GM12878 (cell line): ENCODE results near the gene CD8B. TPM values are rescaled to one million over a fixed set of nuclear protein-coding genes. Genes with fewer than 3 reads are reported as not detected.

ENCODE experiments used
- CEBPZ ChIP-seq: fragments of 150-350 bp; IDR thresholded peaks from 2 replicates; pipeline ENCODE4 v1.6.1; 2016; ENCODE audit warnings: low read depth, low read length
- CHD1 ChIP-seq: IDR thresholded peaks from 2 replicates; pipeline ENCODE4 v1.6.1; 2012; ENCODE audit warnings: low read depth, low read length, improper control_type of control experiment
- CTCF ChIP-seq, 3 experiments: IDR thresholded peaks in 2 of 3; conservative IDR thresholded peaks in 1 of 3; 2 replicates each; pipeline ENCODE4 v1.5.1; 2011; ENCODE audit warnings: low read depth in 3 of 3, low read length in 3 of 3, mild to moderate bottlenecking in 3 of 3, control low read depth in 2 of 3, moderate library complexity in 2 of 3, inconsistent platforms in 1 of 3, mixed read lengths in 1 of 3; ENCODE audit not compliant: control insufficient read depth in 2 of 3, insufficient read depth in 1 of 3; ENCODE audit errors: extremely low read depth in 1 of 3
- E4F1 ChIP-seq: fragments of 450-650 bp; IDR thresholded peaks from 2 replicates; pipeline ENCODE4 v1.6.1; 2018; ENCODE audit warnings: borderline replicate concordance, mild to moderate bottlenecking; ENCODE audit not compliant: partially characterized antibody
- ESRRA ChIP-seq: IDR thresholded peaks from 2 replicates; pipeline ENCODE4 v1.6.1; 2012; ENCODE audit warnings: mild to moderate bottlenecking, low read length, improper control_type of control experiment
- HCFC1 ChIP-seq: fragments of 150-350 bp; IDR thresholded peaks from 2 replicates; pipeline ENCODE4 v1.6.1; 2014; ENCODE audit warnings: low read length
- KDM1A ChIP-seq: fragments of 200-600 bp; sonication (generic); IDR thresholded peaks from 2 replicates; pipeline ENCODE4 v1.6.1; 2016; ENCODE audit warnings: borderline replicate concordance
- NFIC ChIP-seq: IDR thresholded peaks from 2 replicates; pipeline ENCODE4 v1.6.1; 2012; ENCODE audit warnings: low read depth, mild to moderate bottlenecking, inconsistent platforms, low read length, moderate library complexity
- NKRF ChIP-seq: fragments of 450-650 bp; conservative IDR thresholded peaks from 2 replicates; pipeline ENCODE4 v1.6.1; 2017; ENCODE audit warnings: mild to moderate bottlenecking, moderate library complexity
- RBBP5 ChIP-seq: fragments of 200-600 bp; sonication (generic); conservative IDR thresholded peaks from 2 replicates; pipeline ENCODE4 v1.6.1; 2016
- SIN3A ChIP-seq: IDR thresholded peaks from 2 replicates; pipeline ENCODE4 v1.6.1; 2012; ENCODE audit warnings: low read depth, low read length, improper control_type of control experiment
- SMC3 ChIP-seq: IDR thresholded peaks from 2 replicates; pipeline ENCODE4 v1.6.1; 2011; ENCODE audit warnings: low read length, improper control_type of control experiment, borderline replicate concordance
- STAT3 ChIP-seq: IDR thresholded peaks from 2 replicates; pipeline ENCODE4 v1.6.1; 2011; ENCODE audit warnings: low read depth, low read length, improper control_type of control experiment
- TAF1 ChIP-seq: IDR thresholded peaks from 2 replicates; pipeline ENCODE4 v1.6.1; 2011; ENCODE audit warnings: mild to moderate bottlenecking, low read depth, low read length, borderline replicate concordance
- TARDBP ChIP-seq: IDR thresholded peaks from 2 replicates; pipeline ENCODE4 v1.6.1; 2016; ENCODE audit warnings: borderline replicate concordance
- ZBTB4 ChIP-seq: fragments of 450-650 bp; formaldehyde crosslinking; IDR thresholded peaks from 2 replicates; pipeline ENCODE4 v1.4.0; 2022; ENCODE audit warnings: mild to moderate bottlenecking, moderate library complexity
- polyA plus RNA-seq, 11 experiments: library from polyadenylated mRNA; depleted of rRNA in 4 of 11; unstranded in 6 of 11; stranded (reverse) in 5 of 11; fragments of >200 nt; fragmentation: Nextera tagmentation in 4 of 11; fragmentation: Illumina TruSeq in 1 of 11; extraction: Ambion mirVana in 4 of 11; extraction: Trizol in 1 of 11; gene quantifications; 1 replicate in 1 of 11; 2 replicates in 10 of 11; pipeline versions ENCODE4 v1.2.1 to v1.2.3, GENCODE V29; 2011 to 2016; ENCODE audit warnings: inconsistent platforms in 2 of 11, missing spikeins in 2 of 11, low read depth in 1 of 11
- total RNA-seq, 4 experiments: library from RNA; depleted of rRNA in 3 of 4; stranded (reverse); fragments of >200 nt in 3 of 4; fragmentation: Illumina TruSeq in 1 of 4; extraction: Trizol in 1 of 4; gene quantifications; 2 replicates each; pipeline versions ENCODE4 v1.2.1 to v1.2.3, GENCODE V29; 2013 to 2021

The CD8B gene
- total and polyA plus RNA-seq, 10 of the 15 experiments (the other 5 are each of a cell fraction or from before 2014, with no cell fraction given): 0.21 TPM; not detected in 9

- TF ChIP-seq NKRF (no peak), ESRRA (no peak), SIN3A (no peak), E4F1 (no peak), TAF1 (no peak), HCFC1 (no peak), CEBPZ (no peak), NFIC (no peak), ZBTB4 (CRISPR knock-in tag) (no peak), TARDBP (no peak), RBBP5 (no peak), CHD1 (no peak), KDM1A (no peak), SMC3 (peak; percentile 88), STAT3 (no peak), CTCF (IDR thresholded peaks at IDR 0.05 in 2 of 3, conservative IDR thresholded peaks at IDR 0.05 in 1 of 3; ENCODE audit: control insufficient read depth in 2 of 3, extremely low read depth in 1 of 3, insufficient read depth in 1 of 3, low read depth in 3 of 3, low read length in 3 of 3) (peak; percentile 92 to 98 (median 92); a peak in 5 of 6 replicates)
- TF ChIP-seq, all 136 proteins: peak for 17
Observed at GRCh38 chr2:86808315-86809161, 53.1 kb downstream of the CD8B start (continued).
